Right lobe of liver (tissue), 4 donors: ENCODE data around the gene RSPH6A.

Experiments used
- CTCF ChIP-seq, 4 donors: fragments of 200-600 bp in 3 of 4; fragments of 450-650 bp in 1 of 4; IDR thresholded peaks; one replicate each; pipeline versions ENCODE4 v1.5.1 to v1.8.0; 2016 to 2022; ENCODE audit warnings: antibody characterized with exemption in 4 of 4, mild to moderate bottlenecking in 2 of 4
- POLR2A ChIP-seq: fragments of 450-650 bp; IDR thresholded peaks from one replicate; pipeline ENCODE4 v1.6.1; 2017; ENCODE audit warnings: antibody characterized with exemption, mild to moderate bottlenecking
- donor health status: DM: no; HTN: no; CAD: no.
- donor health status: DM: no; HTN: no; CAD: no.
- donor health status: DM: no; HTN: yes; CAD: no.

- TF ChIP-seq CTCF (IDR thresholded peaks at IDR 0.05) (no peak), POLR2A (peak; percentile 64)
These were observed 47.0 kb downstream of the RSPH6A start for GRCh38 chr19:45767881-45768654.
